DMS153 treated with DMSO at 0.1 percent for 48 hours (cell line): ENCODE measurements around the gene TTN.
"Not testable (repeated sequence)": the region's sequence is repeated elsewhere in the genome, so short reads cannot be mapped to it uniquely, and the experiment has no call there.

Source experiments
- DNase-seq: peaks from one replicate; lab custom pipeline; 2025; ENCODE audit not compliant: unreplicated experiment; lab: John Stamatoyannopoulos, UW

The TTN gene

GRCh38 chr2:178676046-178676445, 131.2 kb downstream of the TTN start:
- DNase-seq = no peak

- DNase-seq = no peak
Observed at GRCh38 chr2:178674122-178674521, 133.1 kb downstream of the TTN start.

DNA sequence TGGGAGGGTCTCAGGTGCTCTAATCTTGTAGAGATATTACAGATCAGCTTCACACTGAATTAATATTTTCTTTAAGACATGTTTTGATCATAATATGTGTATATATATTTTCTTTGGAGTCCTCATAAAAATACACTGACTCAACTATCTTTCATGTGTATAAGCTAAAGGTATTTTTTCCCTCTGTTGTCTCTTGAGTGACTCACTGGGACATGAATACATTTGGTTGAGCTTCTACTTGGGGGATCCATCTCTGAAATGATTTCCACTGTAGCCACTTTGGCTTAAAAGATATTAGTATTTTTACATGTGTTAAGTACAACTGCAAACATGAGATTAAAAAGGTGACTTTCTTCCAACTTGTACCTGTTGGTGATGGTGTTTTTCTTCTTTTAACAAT, 140.8 kb downstream of the TTN start:
- no peak for DNase-seq

DNA sequence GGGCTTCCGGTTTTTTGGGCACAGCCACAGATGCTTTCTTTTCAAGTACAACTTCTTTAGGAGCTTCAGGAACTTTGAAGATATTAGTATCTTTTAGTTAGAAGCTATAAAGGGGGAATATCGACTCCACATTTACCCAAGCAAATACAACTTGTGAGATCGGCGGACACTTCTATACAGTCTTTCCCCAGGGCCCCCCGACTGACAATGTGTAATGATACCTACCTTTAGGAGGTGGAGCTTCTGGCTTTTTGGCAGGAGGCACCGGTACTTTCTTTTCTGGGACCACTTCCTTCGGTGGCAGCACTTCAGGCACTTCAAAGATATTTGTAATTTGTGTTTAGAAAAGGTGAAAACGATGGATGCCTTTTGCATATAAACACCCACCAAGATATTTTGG, 148.7 kb downstream of the TTN start:
- DNase-seq = not testable (repeated sequence)

DNA sequence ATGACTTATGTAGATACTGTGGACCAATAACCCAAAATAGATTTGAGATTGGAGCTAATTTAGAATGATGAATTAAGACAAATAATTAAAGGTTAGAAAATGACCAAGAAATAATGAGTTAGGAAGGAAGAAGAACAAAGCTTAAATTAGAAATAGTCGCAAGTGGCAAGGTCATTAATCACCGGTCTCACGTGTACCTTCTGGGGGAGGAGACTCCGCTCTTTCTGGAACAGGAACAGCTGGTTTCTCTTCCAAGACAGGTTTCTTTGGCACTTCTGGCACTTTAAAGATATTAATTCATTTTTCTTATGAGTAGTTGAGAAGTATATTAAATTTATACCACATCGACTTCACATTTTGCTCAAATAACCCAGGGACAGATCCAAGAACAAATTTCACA, 156.7 kb downstream of the TTN start:
- DNase-seq = no peak

- DNase-seq = no peak
Observed at GRCh38 chr2:178644919-178645318, 162.3 kb downstream of the TTN start.

- DNase-seq = no peak
Observed at GRCh38 chr2:178641498-178641897, 165.7 kb downstream of the TTN start.

- DNase-seq = no peak
Observed at GRCh38 chr2:178635897-178636296, 171.3 kb downstream of the TTN start.

GRCh38 chr2:178632729-178633128, 174.5 kb downstream of the TTN start:
- no peak for DNase-seq

- DNase-seq = no peak
Observed at GRCh38 chr2:178630581-178630980, 176.6 kb downstream of the TTN start.

- DNase-seq = no peak
Observed at GRCh38 chr2:178629463-178629862, 177.8 kb downstream of the TTN start.

GRCh38 chr2:178628605-178629004, 178.6 kb downstream of the TTN start:
- DNase-seq = no peak

DNA sequence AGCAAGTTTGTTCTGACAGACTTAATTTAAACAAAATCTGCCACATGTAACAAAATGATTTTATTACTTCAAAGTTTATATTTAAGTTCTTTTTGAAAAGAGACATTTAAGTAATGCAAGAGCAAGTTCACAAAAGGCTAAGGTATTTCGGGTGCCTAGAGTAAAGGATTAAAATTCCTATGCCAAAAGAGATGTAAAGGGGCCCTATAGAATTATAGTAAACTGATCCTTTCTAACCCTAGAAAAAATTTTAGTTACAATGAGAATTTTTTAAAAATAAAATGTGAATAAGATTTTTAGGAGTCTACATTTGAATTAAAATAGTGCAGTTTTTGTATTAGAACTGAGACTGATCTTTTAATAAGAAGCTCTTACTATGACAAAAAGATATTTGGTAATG, 179.8 kb downstream of the TTN start:
- DNase-seq = no peak

GRCh38 chr2:178615969-178616368, 191.3 kb downstream of the TTN start:
- no peak for DNase-seq

DNA sequence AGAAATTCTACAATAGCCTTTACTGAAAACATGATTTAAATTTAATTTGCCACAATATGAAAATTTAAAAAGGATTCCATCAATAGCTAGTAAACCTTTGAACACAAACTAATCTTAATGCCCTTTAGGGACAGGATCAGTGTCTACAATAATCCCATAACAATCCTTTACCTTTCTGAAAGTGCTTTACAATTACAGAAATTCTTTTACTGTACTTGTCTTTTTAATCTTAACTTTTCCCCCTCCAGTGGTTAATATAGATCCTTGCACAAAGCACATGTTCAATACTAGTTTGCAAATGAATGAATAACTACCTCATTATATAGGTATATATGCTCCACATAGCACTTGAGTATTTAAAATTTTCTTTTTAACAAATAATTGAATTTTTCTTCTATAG, 204.3 kb downstream of the TTN start:
- DNase-seq = no peak

DNA sequence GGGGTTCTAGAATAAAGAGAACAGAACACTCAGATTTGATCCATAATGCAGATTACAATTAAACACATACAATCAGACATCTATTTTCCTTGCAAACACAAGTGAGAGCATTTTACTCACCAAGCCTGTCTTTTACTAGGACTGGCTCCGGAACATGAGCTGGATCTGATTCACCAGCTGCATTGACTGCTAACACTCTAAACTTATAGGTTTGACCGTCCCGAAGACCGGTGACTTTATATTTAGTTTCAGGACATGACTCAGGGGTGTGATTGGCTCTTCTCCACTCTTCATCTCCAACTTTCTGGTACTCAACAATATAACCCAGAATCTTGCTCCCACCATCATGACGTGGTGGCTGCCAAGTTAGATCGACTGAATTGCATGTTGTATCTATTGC, 214.6 kb downstream of the TTN start:
- no peak for DNase-seq

GRCh38 chr2:178589335-178589734, 217.9 kb downstream of the TTN start:
- DNase-seq = no peak

- no peak for DNase-seq
Observed at GRCh38 chr2:178584666-178585065, 222.6 kb downstream of the TTN start.

DNA sequence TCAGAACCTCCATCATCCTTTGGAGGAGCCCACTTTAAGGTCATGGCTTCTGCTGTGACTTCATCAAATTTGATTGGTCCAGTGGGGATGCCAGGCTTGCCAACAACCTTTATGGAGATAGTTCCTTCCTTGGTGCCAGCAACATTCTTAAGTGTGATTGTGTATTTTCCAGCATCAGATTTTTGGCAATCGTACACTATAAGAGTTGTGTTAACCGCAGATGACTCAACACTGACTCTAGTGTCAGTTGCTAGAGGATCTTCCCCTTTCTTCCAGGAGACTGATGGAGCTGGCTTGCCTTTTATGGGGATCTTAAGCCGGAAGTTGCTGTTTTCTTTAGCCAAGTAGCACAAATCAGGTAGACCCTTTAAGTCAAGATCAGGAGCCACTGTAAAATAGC, 228.2 kb downstream of the TTN start:
- no peak for DNase-seq

- DNase-seq = no peak
Observed at GRCh38 chr2:178574789-178575188, 232.4 kb downstream of the TTN start.

- no peak for DNase-seq
Observed at GRCh38 chr2:178568227-178568626, 239.0 kb downstream of the TTN start.

GRCh38 chr2:178553047-178553446, 254.2 kb downstream of the TTN start:
- no peak for DNase-seq

DNA sequence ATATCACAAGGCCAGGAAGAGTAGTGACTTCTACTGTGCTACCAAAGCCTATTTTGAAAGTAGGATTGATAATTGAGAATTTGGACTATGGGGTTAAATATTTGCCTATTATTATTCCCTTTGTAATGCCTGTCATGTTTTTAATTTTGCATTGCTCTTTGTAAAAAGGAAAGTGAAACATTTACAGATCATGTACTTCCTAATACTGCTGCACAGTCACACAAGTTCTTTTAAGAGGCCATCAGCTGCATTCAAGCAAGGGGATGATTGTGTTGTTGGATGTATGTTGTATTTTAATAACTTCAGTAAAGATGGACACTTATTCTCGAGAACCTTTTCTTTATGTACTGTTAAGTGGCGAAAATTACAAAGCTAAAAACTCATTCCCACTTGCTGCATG, 256.9 kb downstream of the TTN start:
- no peak for DNase-seq

GRCh38 chr2:178542569-178542968, 264.7 kb downstream of the TTN start:
- DNase-seq = no peak
